Measurements from ENCODE around the gene ANO4.

ANO4 gene

GRCh38 chr12:100935929-100936328, 141.4 kb downstream of the ANO4 start:
- no peak overlapping the region for H3K4me3 ChIP-seq (ENCODE audit: low read length)
- no peak for DNase-seq (ENCODE audit: low read depth)
- TF ChIP-seq CTCF (conservative IDR thresholded peaks at IDR 0.05; ENCODE audit: low read length) = no peak

- no peak overlapping the region for H3K4me3 ChIP-seq (ENCODE audit: low read length)
Observed at GRCh38 chr12:100936661-100937060, 142.1 kb downstream of the ANO4 start.

GRCh38 chr12:100940503-100940902, 145.9 kb downstream of the ANO4 start:
- no peak for TF ChIP-seq CTCF (conservative IDR thresholded peaks at IDR 0.05; ENCODE audit: low read length)
- DNase-seq (ENCODE audit: low read depth) = no peak
- H3K4me3 ChIP-seq (ENCODE audit: low read length) = no peak overlapping the region

More at GRCh38 chr12:100936661-100937060, 142.1 kb downstream of the ANO4 start:
- no peak for TF ChIP-seq CTCF (conservative IDR thresholded peaks at IDR 0.05; ENCODE audit: low read length)
- DNase-seq (ENCODE audit: low read depth) = no peak

- TF ChIP-seq CTCF (conservative IDR thresholded peaks at IDR 0.05; ENCODE audit: low read length) = no peak
- H3K4me3 ChIP-seq (ENCODE audit: low read length) = no peak overlapping the region
- DNase-seq (ENCODE audit: low read depth) = no peak
Observed at GRCh38 chr12:100942984-100943749, 148.6 kb downstream of the ANO4 start.

GRCh38 chr12:100951756-100952155, 157.2 kb downstream of the ANO4 start:
- no peak for TF ChIP-seq CTCF (conservative IDR thresholded peaks at IDR 0.05; ENCODE audit: low read length)
- DNase-seq (ENCODE audit: low read depth) = no peak
- no peak overlapping the region for H3K4me3 ChIP-seq (ENCODE audit: low read length)

- no peak for TF ChIP-seq CTCF (conservative IDR thresholded peaks at IDR 0.05; ENCODE audit: low read length)
- H3K4me3 ChIP-seq (ENCODE audit: low read length) = no peak overlapping the region
- no peak for DNase-seq (ENCODE audit: low read depth)
Observed at GRCh38 chr12:100953217-100953616, 158.6 kb downstream of the ANO4 start.

- no peak for TF ChIP-seq CTCF (conservative IDR thresholded peaks at IDR 0.05; ENCODE audit: low read length)
- no peak overlapping the region for H3K4me3 ChIP-seq (ENCODE audit: low read length)
Observed at GRCh38 chr12:100953677-100954076, 159.1 kb downstream of the ANO4 start.

More at GRCh38 chr12:100953677-100954076, 159.1 kb downstream of the ANO4 start:
- no peak for DNase-seq (ENCODE audit: low read depth)

Data from AG10803 (cell line).